DOHH2 (cell line): ENCODE data around the gene COQ9.
A peak's percentile ranks its signal among the peaks of the same experiment; 100 is the strongest.

Experiments used
- H3F3A ChIP-seq: fragments of 200-600 bp; sonication (generic), shearing (Covaris generic); 2 replicates; pipeline ENCODE4 v1.6.0; 2016; ENCODE audit warnings: antibody characterized with exemption, mild to moderate bottlenecking; ENCODE audit not compliant: control insufficient read depth, insufficient read depth
- H3K27ac ChIP-seq: fragments of 200-600 bp; sonication (generic); 2 replicates; pipeline ENCODE4 v1.5.1; 2014; ENCODE audit warnings: low read depth, mild to moderate bottlenecking, low read length, moderate library complexity
- H3K27me3 ChIP-seq: fragments of 200-600 bp; sonication (generic); 2 replicates; pipeline ENCODE4 v1.6.1; 2014; ENCODE audit warnings: mild to moderate bottlenecking, low read length, mixed read lengths; ENCODE audit not compliant: control insufficient read depth
- H3K36me3 ChIP-seq: fragments of 200-600 bp; sonication (generic); 2 replicates; pipeline ENCODE4 v1.6.1; 2014; ENCODE audit warnings: mild to moderate bottlenecking, low read length, moderate library complexity, mixed read lengths; ENCODE audit not compliant: control insufficient read depth
- H3K4me1 ChIP-seq: fragments of 200-600 bp; sonication (generic); 2 replicates; pipeline ENCODE4 v1.6.1; 2014; ENCODE audit warnings: mild to moderate bottlenecking, low read length, mixed read lengths; ENCODE audit not compliant: control insufficient read depth
- H3K4me2 ChIP-seq: fragments of 200-600 bp; sonication (generic); 2 replicates; pipeline ENCODE4 v1.6.0; 2014; ENCODE audit warnings: mild to moderate bottlenecking, low read length, moderate library complexity
- H3K4me3 ChIP-seq: fragments of 200-600 bp; sonication (generic); 2 replicates; pipeline ENCODE4 v1.5.1; 2014; ENCODE audit warnings: mild to moderate bottlenecking, low read length, mixed read lengths
- H3K79me2 ChIP-seq: fragments of 200-600 bp; sonication (generic); 2 replicates; pipeline ENCODE4 v1.6.1; 2014; ENCODE audit warnings: mild to moderate bottlenecking, low read length, mixed read lengths; ENCODE audit not compliant: control insufficient read depth
- H3K9me2 ChIP-seq: fragments of 200-600 bp; sonication (generic); replicated peaks from 2 replicates; pipeline ENCODE4 v1.6.1; 2014; ENCODE audit warnings: mild to moderate bottlenecking, low read length, mixed read lengths; ENCODE audit not compliant: control insufficient read depth
- H3K9me3 ChIP-seq: fragments of 200-600 bp; sonication (generic); 2 replicates; pipeline ENCODE4 v1.6.1; 2014; ENCODE audit warnings: antibody characterized with exemption, low read length, mixed read lengths; ENCODE audit not compliant: control insufficient read depth, insufficient read depth
- H4K20me1 ChIP-seq: fragments of 200-600 bp; sonication (generic); 2 replicates; pipeline ENCODE4 v1.6.0; 2014; ENCODE audit warnings: low read depth, mild to moderate bottlenecking, antibody characterized with exemption, low read length, moderate library complexity; ENCODE audit not compliant: control insufficient read depth, insufficient read depth
- EZH2phosphoT487 ChIP-seq: fragments of 200-600 bp; sonication (generic); IDR thresholded peaks from 2 replicates; pipeline ENCODE4 v1.6.1; 2017; ENCODE audit warnings: borderline replicate concordance, mild to moderate bottlenecking, antibody characterized with exemption, low read length, moderate library complexity, mixed read lengths
- TF ChIP-seq, protein P1 (sequence below): fragments of 200-600 bp; sonication (generic); IDR thresholded peaks from one replicate; pipeline ENCODE4 v1.5.1; 2014; ENCODE audit warnings: antibody characterized with exemption, mild to moderate bottlenecking, low read depth, low read length; ENCODE audit not compliant: poor library complexity, severe bottlenecking

COQ9 gene

DNA sequence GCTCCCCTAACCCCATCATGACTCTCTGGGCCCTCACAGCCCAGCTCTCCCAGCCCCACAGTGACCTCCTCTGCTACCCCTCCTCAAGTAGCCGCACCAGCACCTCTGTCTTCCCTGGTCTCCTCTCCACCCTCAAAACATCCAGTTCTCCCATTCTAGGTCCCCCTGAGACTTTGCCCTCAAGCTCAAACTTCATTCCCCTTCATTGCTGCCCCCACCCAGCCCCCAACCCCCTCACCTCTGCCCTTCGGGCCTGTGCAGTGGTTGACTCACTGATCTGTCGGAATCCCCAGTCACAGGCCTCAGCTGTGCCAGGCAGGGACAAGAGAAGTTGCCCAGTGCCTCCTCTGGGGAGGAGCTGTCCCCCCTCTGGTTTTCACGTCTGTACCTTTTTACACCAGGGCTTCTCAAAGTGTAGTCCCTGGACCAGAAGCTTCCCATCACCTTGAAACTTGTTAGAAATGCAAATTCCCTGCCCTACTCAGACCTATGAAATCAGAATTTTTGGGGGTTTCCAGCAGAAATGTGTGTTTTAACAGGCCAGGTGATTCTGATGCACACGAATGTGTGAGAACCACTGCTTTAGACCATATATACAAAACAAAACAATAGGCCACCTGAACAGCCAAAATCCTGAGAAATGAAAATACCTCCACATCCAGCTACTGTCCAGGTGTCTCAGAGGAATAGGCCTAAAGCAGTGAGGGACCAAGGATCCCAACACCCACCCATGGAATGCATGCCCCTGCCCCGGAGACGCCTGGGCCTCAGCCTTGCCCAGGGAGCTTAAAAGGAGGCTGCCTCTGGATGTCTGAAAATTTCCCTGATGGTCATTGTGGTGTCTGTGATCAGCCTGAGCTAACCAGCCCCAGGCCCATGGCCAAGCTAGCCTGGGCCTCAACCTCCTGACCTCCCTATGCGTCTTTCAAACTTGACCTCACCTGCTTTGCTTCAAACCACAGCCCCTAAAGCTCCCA, 39.9 kb downstream of the COQ9 start:
- Histone ChIP-seq H3K27ac (no peak overlapping the region), H4K20me1 (no peaks in the 10 kb centered on the region), H3K4me1 (peaks cover 10% of the 10 kb centered on the region), H3K4me2 (peak overlapping the region; percentile 44), H3K4me3 (peak overlapping the region; percentile 39; the same call in 1 of the 2 replicates), H3K9me3 (no peaks in the 10 kb centered on the region), H3K9me2 (no peaks in the 10 kb centered on the region), H3F3A (no peaks in the 10 kb centered on the region), H3K36me3 (no peaks in the 10 kb centered on the region), H3K79me2 (no peaks in the 10 kb centered on the region), H3K27me3 (peaks cover 19% of the 10 kb centered on the region)
- no peak for TF ChIP-seq EZH2phosphoT487
- TF ChIP-seq, protein P1, sequence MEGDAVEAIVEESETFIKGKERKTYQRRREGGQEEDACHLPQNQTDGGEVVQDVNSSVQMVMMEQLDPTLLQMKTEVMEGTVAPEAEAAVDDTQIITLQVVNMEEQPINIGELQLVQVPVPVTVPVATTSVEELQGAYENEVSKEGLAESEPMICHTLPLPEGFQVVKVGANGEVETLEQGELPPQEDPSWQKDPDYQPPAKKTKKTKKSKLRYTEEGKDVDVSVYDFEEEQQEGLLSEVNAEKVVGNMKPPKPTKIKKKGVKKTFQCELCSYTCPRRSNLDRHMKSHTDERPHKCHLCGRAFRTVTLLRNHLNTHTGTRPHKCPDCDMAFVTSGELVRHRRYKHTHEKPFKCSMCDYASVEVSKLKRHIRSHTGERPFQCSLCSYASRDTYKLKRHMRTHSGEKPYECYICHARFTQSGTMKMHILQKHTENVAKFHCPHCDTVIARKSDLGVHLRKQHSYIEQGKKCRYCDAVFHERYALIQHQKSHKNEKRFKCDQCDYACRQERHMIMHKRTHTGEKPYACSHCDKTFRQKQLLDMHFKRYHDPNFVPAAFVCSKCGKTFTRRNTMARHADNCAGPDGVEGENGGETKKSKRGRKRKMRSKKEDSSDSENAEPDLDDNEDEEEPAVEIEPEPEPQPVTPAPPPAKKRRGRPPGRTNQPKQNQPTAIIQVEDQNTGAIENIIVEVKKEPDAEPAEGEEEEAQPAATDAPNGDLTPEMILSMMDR = no peak

DNA sequence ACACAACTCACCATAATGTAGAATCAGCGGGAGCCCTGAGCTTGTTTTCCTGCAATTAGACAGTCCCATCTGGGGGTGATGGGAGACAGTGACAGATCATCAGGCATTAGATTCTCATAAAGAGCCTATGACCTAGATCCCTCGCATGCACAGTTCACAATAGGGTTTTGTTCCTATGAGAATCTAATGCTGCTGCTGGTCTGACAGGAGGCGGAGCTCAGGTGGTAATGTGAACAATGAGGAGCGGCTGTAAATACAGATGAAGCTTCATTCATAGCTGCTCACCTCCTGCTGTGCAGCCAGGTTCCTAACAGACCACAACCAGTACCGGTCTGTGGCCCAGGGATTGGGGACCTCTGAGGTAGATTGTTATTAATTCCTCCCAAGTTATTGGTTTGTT, 42.0 kb downstream of the COQ9 start:
- H3K27me3 ChIP-seq = peaks cover 15% of the 10 kb centered on the region
- H3F3A ChIP-seq = no peaks in the 10 kb centered on the region
- H3K4me1 ChIP-seq = peaks cover 18% of the 10 kb centered on the region
- H3K36me3 ChIP-seq = no peaks in the 10 kb centered on the region
- no peaks in the 10 kb centered on the region for H3K9me2 ChIP-seq
- H3K27ac ChIP-seq = no peak overlapping the region
- H3K4me3 ChIP-seq = no peak overlapping the region
- H3K9me3 ChIP-seq = no peaks in the 10 kb centered on the region
- no peaks in the 10 kb centered on the region for H3K79me2 ChIP-seq
- TF ChIP-seq EZH2phosphoT487 = no peak
- TF ChIP-seq, protein P1 = no peak
- no peaks in the 10 kb centered on the region for H4K20me1 ChIP-seq
- no peak overlapping the region for H3K4me2 ChIP-seq

- Histone ChIP-seq H3K4me2 (peak overlapping the region; percentile 45), H4K20me1 (no peaks in the 10 kb centered on the region), H3K9me2 (no peaks in the 10 kb centered on the region), H3K4me1 (peaks cover 10% of the 10 kb centered on the region), H3K27me3 (peaks cover 4% of the 10 kb centered on the region; the same call in 1 of the 2 replicates), H3K9me3 (no peaks in the 10 kb centered on the region), H3F3A (no peaks in the 10 kb centered on the region), H3K36me3 (no peaks in the 10 kb centered on the region), H3K27ac (no peak overlapping the region), H3K79me2 (no peaks in the 10 kb centered on the region), H3K4me3 (no peak overlapping the region)
- TF ChIP-seq, protein P1 = no peak
- TF ChIP-seq EZH2phosphoT487 = no peak
Measured at GRCh38 chr16:57493767-57494166, 46.5 kb downstream of the COQ9 start.
